Trophoblast cell (in vitro differentiated cells and primary cell): ENCODE measurements around the gene KCNQ1OT1.

Experiments
- DNase-seq, 2 donors: peaks; one replicate each; pipeline ENCODE4 v3.0.0-alpha.2; 2016
- H2AFZ ChIP-seq: 2 replicates; pipeline ENCODE4 v1.6.1; 2013; ENCODE audit warnings: low read length, moderate library complexity, mild to moderate bottlenecking; ENCODE audit not compliant: insufficient read depth, poor library complexity
- H2AK5ac ChIP-seq: 2 replicates; pipeline ENCODE4 v1.6.1; 2013; ENCODE audit warnings: mild to moderate bottlenecking, low read length
- H2BK120ac ChIP-seq: 2 replicates; pipeline ENCODE4 v1.6.1; 2013; ENCODE audit warnings: low read length, mild to moderate bottlenecking, moderate library complexity; ENCODE audit not compliant: insufficient read depth, poor library complexity
- H2BK12ac ChIP-seq: 2 replicates; pipeline ENCODE4 v1.6.1; 2013; ENCODE audit warnings: mild to moderate bottlenecking, low read length, moderate library complexity
- H2BK5ac ChIP-seq: 2 replicates; pipeline ENCODE4 v1.6.1; 2013; ENCODE audit warnings: low read length, low read depth, moderate library complexity, mild to moderate bottlenecking; ENCODE audit not compliant: poor library complexity
- H3K14ac ChIP-seq: 2 replicates; pipeline ENCODE4 v1.6.1; 2013; ENCODE audit warnings: mild to moderate bottlenecking, low read length
- H3K18ac ChIP-seq: 2 replicates; pipeline ENCODE4 v1.6.1; 2013; ENCODE audit warnings: mild to moderate bottlenecking, low read length
- H3K23ac ChIP-seq: 2 replicates; pipeline ENCODE4 v1.6.1; 2013; ENCODE audit warnings: low read length
- H3K27ac ChIP-seq: 2 replicates; pipeline ENCODE4 v1.5.1; 2013; ENCODE audit warnings: low read depth, mild to moderate bottlenecking, inconsistent platforms, low read length, moderate library complexity
- H3K27me3 ChIP-seq: 2 replicates; pipeline ENCODE4 v1.6.1; 2013; ENCODE audit warnings: inconsistent platforms, mild to moderate bottlenecking, low read length, moderate library complexity; ENCODE audit not compliant: insufficient read depth
- H3K36me3 ChIP-seq, 2 experiments: 1 replicate in 1 of 2; 2 replicates in 1 of 2; pipeline ENCODE4 v1.6.1; 2013; ENCODE audit warnings: low read length in 2 of 2, mild to moderate bottlenecking in 2 of 2, moderate library complexity in 1 of 2; ENCODE audit not compliant: insufficient read depth in 2 of 2, control insufficient read depth in 1 of 2
- H3K4ac ChIP-seq: 2 replicates; pipeline ENCODE4 v1.6.1; 2013; ENCODE audit warnings: low read depth, mild to moderate bottlenecking, low read length, moderate library complexity
- H3K4me1 ChIP-seq, 2 experiments: 1 replicate in 1 of 2; 2 replicates in 1 of 2; pipeline ENCODE4 v1.6.1; 2013; ENCODE audit warnings: low read length in 2 of 2, mild to moderate bottlenecking in 2 of 2, moderate library complexity in 1 of 2; ENCODE audit not compliant: insufficient read depth in 2 of 2, control insufficient read depth in 1 of 2
- H3K4me2 ChIP-seq: 2 replicates; pipeline ENCODE4 v1.6.1; 2013; ENCODE audit warnings: inconsistent platforms, mild to moderate bottlenecking, low read length, moderate library complexity
- H3K4me3 ChIP-seq: 2 replicates; pipeline ENCODE4 v1.5.1; 2013; ENCODE audit warnings: mild to moderate bottlenecking, low read depth, low read length, inconsistent platforms
- H3K79me1 ChIP-seq: one replicate; pipeline ENCODE4 v1.6.1; 2013; ENCODE audit warnings: low read length
- H3K79me2 ChIP-seq: 2 replicates; pipeline ENCODE4 v1.6.1; 2013; ENCODE audit warnings: low read length, mild to moderate bottlenecking; ENCODE audit not compliant: control insufficient read depth, insufficient read depth, poor library complexity
- H3K9ac ChIP-seq: 2 replicates; pipeline ENCODE4 v1.6.1; 2013; ENCODE audit warnings: mild to moderate bottlenecking, low read length
- H3K9me3 ChIP-seq: 2 replicates; pipeline ENCODE4 v1.6.1; 2013; ENCODE audit warnings: low read depth, mild to moderate bottlenecking, control low read depth, inconsistent platforms, low read length; ENCODE audit not compliant: insufficient read depth
- H4K12ac ChIP-seq: 2 replicates; pipeline ENCODE4 v1.6.1; 2013; ENCODE audit warnings: low read depth, mild to moderate bottlenecking, low read length, moderate library complexity
- H4K8ac ChIP-seq: 2 replicates; pipeline ENCODE4 v1.6.1; 2013; ENCODE audit warnings: low read depth, mild to moderate bottlenecking, low read length, moderate library complexity
- H4K91ac ChIP-seq: one replicate; pipeline ENCODE4 v1.6.1; 2013; ENCODE audit warnings: low read depth, mild to moderate bottlenecking, low read length, moderate library complexity
- WGBS: extraction: QIAGEN DNeasy Blood & Tissue Kit; methylation state at CpG from one replicate; pipeline ENCODE4 v1.1.7; 2013; ENCODE audit warnings: missing lambda C conversion rate; ENCODE audit not compliant: insufficient read length, insufficient coverage; ENCODE audit errors: extremely low coverage; 5-methylcytosine and 5-hydroxymethylcytosine counted together

The KCNQ1OT1 gene

GRCh38 chr11:2734181-2735052 lies 34.6 kb upstream of the KCNQ1OT1 start:
- Histone ChIP-seq H3K79me2 (no peaks in the 10 kb centered on the region), H4K8ac (no peak overlapping the region), H3K4me2 (no peak overlapping the region), H3K9me3 (peaks cover 2% of the 10 kb centered on the region), H3K4ac (no peak overlapping the region), H2BK5ac (no peak overlapping the region), H2BK12ac (no peak overlapping the region), H3K18ac (no peak overlapping the region), H2BK120ac (no peak overlapping the region), H3K9ac (no peak overlapping the region), H3K4me3 (no peak overlapping the region), H3K79me1 (no peaks in the 10 kb centered on the region), H3K27me3 (no peaks in the 10 kb centered on the region), H4K12ac (no peak overlapping the region), H3K36me3 (no peaks in the 10 kb centered on the region), H3K14ac (no peak overlapping the region), H3K4me1 (peaks cover 0 to 12% of the 10 kb centered on the region in 2 experiments), H2AFZ (no peak overlapping the region), H3K23ac (no peak overlapping the region), H3K27ac (no peak overlapping the region), H4K91ac (no peak overlapping the region), H2AK5ac (peak overlapping the region; percentile 3)
- WGBS = no CpG with 5 or more reads among the region's 32 CpGs
- DNase-seq = no peak

GRCh38 chr11:2732940-2733628 lies 33.3 kb upstream of the KCNQ1OT1 start:
- Histone ChIP-seq H3K23ac (no peak overlapping the region), H2AK5ac (no peak overlapping the region), H3K36me3 (no peaks in the 10 kb centered on the region), H2BK5ac (no peak overlapping the region), H3K18ac (no peak overlapping the region), H3K14ac (no peak overlapping the region), H4K12ac (no peak overlapping the region), H2BK120ac (no peak overlapping the region), H2AFZ (no peak overlapping the region), H3K4ac (no peak overlapping the region), H3K79me2 (no peaks in the 10 kb centered on the region), H3K4me1 (peaks cover 0 to 11% of the 10 kb centered on the region in 2 experiments), H2BK12ac (no peak overlapping the region), H3K4me2 (no peak overlapping the region), H4K8ac (no peak overlapping the region), H3K9me3 (peaks cover 2% of the 10 kb centered on the region), H3K79me1 (no peaks in the 10 kb centered on the region), H3K9ac (no peak overlapping the region), H3K4me3 (no peak overlapping the region), H4K91ac (peak overlapping the region; percentile 53), H3K27ac (no peak overlapping the region), H3K27me3 (no peaks in the 10 kb centered on the region)
- WGBS = no CpG with 5 or more reads among the region's 12 CpGs
- no peak for DNase-seq

GRCh38 chr11:2732261-2732939 lies 32.6 kb upstream of the KCNQ1OT1 start:
- Histone ChIP-seq H3K18ac (no peak overlapping the region), H4K91ac (no peak overlapping the region), H4K8ac (no peak overlapping the region), H2BK12ac (no peak overlapping the region), H2AK5ac (no peak overlapping the region), H3K27me3 (no peaks in the 10 kb centered on the region), H2BK120ac (no peak overlapping the region), H3K79me1 (no peaks in the 10 kb centered on the region), H3K36me3 (no peaks in the 10 kb centered on the region), H4K12ac (no peak overlapping the region), H3K9me3 (peaks cover 5% of the 10 kb centered on the region), H3K4me2 (no peak overlapping the region), H3K79me2 (no peaks in the 10 kb centered on the region), H3K23ac (no peak overlapping the region), H3K4me3 (no peak overlapping the region), H3K4me1 (peaks cover 0 to 6% of the 10 kb centered on the region in 2 experiments), H3K4ac (no peak overlapping the region), H2AFZ (no peak overlapping the region), H3K14ac (no peak overlapping the region), H3K9ac (no peak overlapping the region), H3K27ac (no peak overlapping the region), H2BK5ac (no peak overlapping the region)
- DNase-seq = no peak
- no CpG with 5 or more reads among the region's 32 CpGs for WGBS
